ENCODE data around the gene TIAM2. TPM values are rescaled to one million over a fixed set of nuclear protein-coding genes. Genes with fewer than 3 reads are reported as not detected.

TIAM2 gene
- total RNA-seq, 1 donor from 2014 or later = 5.9 TPM

GRCh38 chr6:155187994-155188706 is 193.0 kb downstream of the TIAM2 start:
- Histone ChIP-seq H3K36me3 (no peaks in the 10 kb centered on the region), H3K27me3 (ENCODE audit: low read depth) (no peaks in the 10 kb centered on the region), H3K4me3 (no peak overlapping the region), H3K27ac (no peak overlapping the region), H3K4me1 (no peaks in the 10 kb centered on the region), H3K9me3 (no peaks in the 10 kb centered on the region)
- no peak for DNase-seq
- no peak for ATAC-seq
- intact Hi-C loops (cut with DNase I) = no loop called here
- TF ChIP-seq CTCF (IDR thresholded peaks at IDR 0.05) = no peak

GRCh38 chr6:155188707-155189496 is 193.8 kb downstream of the TIAM2 start:
- H3K27me3 ChIP-seq (ENCODE audit: low read depth) = no peaks in the 10 kb centered on the region
- H3K36me3 ChIP-seq = no peaks in the 10 kb centered on the region
- H3K27ac ChIP-seq = no peak overlapping the region
- H3K4me3 ChIP-seq = no peak overlapping the region
- DNase-seq (no peak), ATAC-seq (peak in 1 of 2 donors; percentile 45)
- no peaks in the 10 kb centered on the region for H3K4me1 ChIP-seq
- H3K9me3 ChIP-seq = no peaks in the 10 kb centered on the region
- no peak for TF ChIP-seq CTCF (IDR thresholded peaks at IDR 0.05)
- intact Hi-C loops (cut with DNase I) = no loop called here

- H3K4me3 ChIP-seq = no peak overlapping the region
- no peaks in the 10 kb centered on the region for H3K36me3 ChIP-seq
- no peak overlapping the region for H3K27ac ChIP-seq
- no peak for TF ChIP-seq CTCF (IDR thresholded peaks at IDR 0.05)
- no peaks in the 10 kb centered on the region for H3K27me3 ChIP-seq (ENCODE audit: low read depth)
- H3K9me3 ChIP-seq = no peaks in the 10 kb centered on the region
- intact Hi-C loops (cut with DNase I) = no loop called here
- ATAC-seq = no peak
- DNase-seq = no peak
- H3K4me1 ChIP-seq = no peaks in the 10 kb centered on the region
Measured at GRCh38 chr6:155190677-155191076, 195.6 kb downstream of the TIAM2 start.

GRCh38 chr6:155193526-155193925 is 198.4 kb downstream of the TIAM2 start:
- DNase-seq (no peak), ATAC-seq (no peak)
- H3K9me3 ChIP-seq = no peaks in the 10 kb centered on the region
- H3K27me3 ChIP-seq (ENCODE audit: low read depth) = no peaks in the 10 kb centered on the region
- intact Hi-C loops (cut with DNase I) = no loop called here
- H3K36me3 ChIP-seq = no peaks in the 10 kb centered on the region
- H3K4me3 ChIP-seq = no peak overlapping the region
- no peaks in the 10 kb centered on the region for H3K4me1 ChIP-seq
- no peak overlapping the region for H3K27ac ChIP-seq
- no peak for TF ChIP-seq CTCF (IDR thresholded peaks at IDR 0.05)

GRCh38 chr6:155194399-155194798 is 199.3 kb downstream of the TIAM2 start:
- no peak for ATAC-seq
- intact Hi-C loops (cut with DNase I) = no loop called here
- Histone ChIP-seq H3K4me1 (no peaks in the 10 kb centered on the region), H3K27me3 (ENCODE audit: low read depth) (no peaks in the 10 kb centered on the region), H3K4me3 (no peak overlapping the region), H3K27ac (no peak overlapping the region), H3K9me3 (no peaks in the 10 kb centered on the region), H3K36me3 (no peaks in the 10 kb centered on the region)
- TF ChIP-seq CTCF (IDR thresholded peaks at IDR 0.05) = no peak
- DNase-seq = no peak

All from lower lobe of right lung (tissue), 2 donors.